Activated T-cell treated with anti-CD3 and anti-CD28 coated beads, Interleukin-2, amount 50 U/mL, for 48 hours (primary cell): ENCODE results near the gene YTHDC2.

Experiments used
- DNase-seq, 2 experiments: peaks; one replicate each; pipeline ENCODE4 v3.0.0-alpha.2; 2020

YTHDC2 gene

GRCh38 chr5:113513384-113514288 lies at the start of gene YTHDC2:
TSS of gene YTHDC2 (plus strand) at chr5:113513694. CDS start at chr5:113513896, 202 bp downstream.
- DNase-seq, result peak; percentile 91 to 94

GRCh38 chr5:113474100-113474728 lies 39.3 kb upstream of the YTHDC2 start:
- DNase-seq, result no peak

- DNase-seq, result no peak
Observed at GRCh38 chr5:113478691-113479090, 34.8 kb upstream of the YTHDC2 start.

DNA sequence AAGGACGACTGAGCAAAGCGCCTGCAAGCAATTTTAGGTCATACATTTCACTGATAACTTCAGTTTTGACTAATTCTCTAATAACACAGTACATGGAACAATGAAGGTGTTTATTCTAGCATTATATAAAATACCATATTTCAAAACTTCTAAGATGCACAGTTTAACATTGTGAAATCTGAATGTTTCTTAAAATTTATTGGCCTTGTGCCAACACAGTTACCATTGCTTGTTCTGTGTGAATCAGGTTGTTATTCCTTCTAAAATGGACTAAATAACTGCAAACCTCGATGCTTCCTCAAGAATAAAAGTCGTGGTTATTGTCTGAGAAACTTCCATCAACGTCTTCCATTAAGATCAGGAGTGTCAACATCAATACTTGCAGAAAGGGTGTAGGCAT lies 33.3 kb upstream of the YTHDC2 start:
- DNase-seq, result no peak

GRCh38 chr5:113487416-113487780 lies 26.1 kb upstream of the YTHDC2 start:
- DNase-seq, result peak in 1 of 2 experiments; percentile 26

GRCh38 chr5:113487781-113488644 lies 25.5 kb upstream of the YTHDC2 start, which contains the start of gene MCC:
TSS of gene MCC (minus strand) at chr5:113488453.
- DNase-seq, result peak; percentile 47 to 57

DNA sequence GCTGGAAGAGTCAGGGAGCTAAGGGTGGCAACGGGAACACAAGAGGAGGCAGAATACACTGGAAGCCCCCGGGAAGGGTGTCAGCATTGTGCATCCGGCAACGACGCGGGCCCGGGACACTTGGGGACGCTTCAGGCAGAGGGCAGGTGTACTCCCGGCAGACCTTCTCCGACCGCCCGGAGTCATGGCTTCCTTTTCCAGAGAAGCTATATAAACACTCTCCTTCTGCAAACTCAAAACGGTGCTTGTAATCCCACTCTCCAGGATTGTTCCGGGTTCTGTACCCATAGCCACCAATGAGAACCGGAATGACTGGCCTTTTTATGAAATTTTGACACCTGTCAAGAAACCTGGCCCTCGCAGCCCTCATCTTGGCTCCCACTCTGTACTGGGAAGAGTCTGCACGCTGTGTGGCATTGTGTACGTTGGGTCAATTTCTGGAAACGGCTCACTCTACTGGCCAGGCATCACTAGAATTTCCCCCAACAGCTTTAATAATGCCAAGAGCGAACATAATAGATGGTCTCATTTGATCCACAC lies 24.8 kb upstream of the YTHDC2 start:
- no peak for DNase-seq

- peak in 1 of 2 experiments; percentile 22 for DNase-seq
Observed at GRCh38 chr5:113489299-113489698, 24.2 kb upstream of the YTHDC2 start.

DNA sequence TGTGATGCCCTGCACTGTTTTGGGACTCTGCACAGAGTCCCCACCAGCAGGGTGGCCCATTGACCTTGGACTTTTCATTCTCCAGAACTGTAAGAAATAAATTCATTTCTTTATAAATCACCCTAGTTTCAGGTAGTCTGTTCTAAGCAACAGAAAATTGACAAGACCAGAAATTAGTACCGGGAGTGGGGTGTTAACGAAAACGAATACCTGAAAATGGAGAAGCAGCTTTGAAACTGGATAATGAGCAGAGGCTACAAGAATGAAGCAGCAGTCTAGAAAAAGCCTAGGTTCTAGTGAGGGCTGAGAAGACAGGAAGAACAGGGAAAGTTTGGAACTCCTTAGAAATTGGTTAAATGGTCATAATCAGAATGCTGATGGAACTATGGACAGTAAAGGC lies 23.2 kb upstream of the YTHDC2 start:
- DNase-seq, result no peak

DNA sequence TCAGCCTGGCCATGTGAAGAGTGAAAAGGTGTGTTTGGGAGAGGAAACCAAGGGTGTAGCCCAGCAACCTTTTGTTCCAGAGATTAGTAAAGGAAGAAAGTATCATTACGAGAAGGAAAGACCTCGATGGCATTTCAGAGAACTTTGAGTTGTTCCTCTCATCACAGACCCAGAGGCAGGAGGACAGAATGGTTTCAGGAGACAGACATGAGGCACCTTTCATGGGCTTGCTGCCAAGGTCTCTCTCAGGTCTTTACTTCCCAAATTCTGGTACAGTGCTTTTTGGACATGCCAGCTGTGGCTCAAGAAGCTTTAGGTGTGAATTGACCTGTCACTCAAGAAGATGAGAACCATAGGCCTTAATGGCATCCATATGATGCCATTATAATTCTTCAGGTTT lies 22.5 kb upstream of the YTHDC2 start:
- DNase-seq, result no peak

- DNase-seq, result no peak
Observed at GRCh38 chr5:113493446-113493845, 20.0 kb upstream of the YTHDC2 start.

GRCh38 chr5:113495422-113495841 lies 18.1 kb upstream of the YTHDC2 start:
- DNase-seq, result no peak

DNA sequence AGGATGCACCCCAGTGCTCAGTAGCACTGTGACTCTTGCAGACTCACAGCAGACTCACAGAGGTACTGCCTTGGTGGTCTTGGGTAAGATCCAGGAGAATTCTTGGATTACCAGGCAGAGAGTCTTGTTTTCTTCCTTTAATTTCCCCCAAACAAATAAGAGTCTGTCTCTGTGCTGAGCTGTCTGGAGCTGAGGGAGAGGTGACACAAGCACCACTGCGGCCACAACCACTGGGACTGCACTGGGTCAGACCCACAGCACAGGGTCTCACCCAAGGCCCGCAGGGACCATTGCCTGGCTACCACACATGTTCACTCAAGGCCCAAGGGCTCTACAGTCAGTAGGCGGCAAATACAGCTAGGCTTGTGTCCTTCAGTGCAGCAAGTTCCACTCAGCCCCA lies 11.4 kb upstream of the YTHDC2 start:
- no peak for DNase-seq

- no peak for DNase-seq
Observed at GRCh38 chr5:113503146-113503545, 10.3 kb upstream of the YTHDC2 start.

DNA sequence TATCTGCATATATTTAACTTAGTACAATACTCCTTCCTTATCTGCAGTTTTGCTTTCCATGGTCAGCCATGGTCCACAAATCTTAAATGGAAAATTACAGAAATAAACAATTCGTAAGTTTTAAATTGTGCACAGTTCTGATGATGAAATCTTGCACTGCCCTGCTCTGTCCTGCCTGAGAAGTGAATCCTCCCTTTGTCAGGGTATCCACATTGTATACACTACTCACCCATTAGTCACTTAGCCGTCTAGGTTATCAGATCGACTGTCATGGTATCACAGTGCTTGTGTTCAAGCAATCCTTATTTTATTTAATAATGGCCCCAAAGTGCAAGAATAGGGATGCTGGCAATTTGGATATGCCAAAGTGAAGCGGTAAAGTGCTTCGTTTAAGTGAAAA lies 8.3 kb upstream of the YTHDC2 start:
- DNase-seq, result no peak

DNA sequence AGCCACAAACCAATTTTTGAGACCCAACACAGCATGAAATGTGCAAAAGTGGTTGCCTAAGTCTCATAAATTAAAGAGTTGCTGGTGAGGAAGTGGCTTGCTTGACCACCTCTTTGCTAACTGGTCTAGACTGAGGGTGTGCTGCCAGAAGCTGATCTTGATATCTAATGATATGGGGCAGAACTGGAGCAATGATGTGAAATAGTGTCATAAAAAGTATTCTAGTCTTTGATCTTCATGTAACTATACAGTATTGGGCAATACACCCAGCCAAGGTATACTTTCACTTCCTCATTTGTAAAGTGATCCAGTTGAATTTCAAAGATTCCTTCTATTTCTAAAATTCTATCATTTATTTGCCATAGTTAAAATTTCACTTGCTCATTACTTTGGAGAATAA lies 5.9 kb upstream of the YTHDC2 start:
- no peak for DNase-seq

GRCh38 chr5:113508756-113509155 lies 4.7 kb upstream of the YTHDC2 start:
- DNase-seq, result no peak

DNA sequence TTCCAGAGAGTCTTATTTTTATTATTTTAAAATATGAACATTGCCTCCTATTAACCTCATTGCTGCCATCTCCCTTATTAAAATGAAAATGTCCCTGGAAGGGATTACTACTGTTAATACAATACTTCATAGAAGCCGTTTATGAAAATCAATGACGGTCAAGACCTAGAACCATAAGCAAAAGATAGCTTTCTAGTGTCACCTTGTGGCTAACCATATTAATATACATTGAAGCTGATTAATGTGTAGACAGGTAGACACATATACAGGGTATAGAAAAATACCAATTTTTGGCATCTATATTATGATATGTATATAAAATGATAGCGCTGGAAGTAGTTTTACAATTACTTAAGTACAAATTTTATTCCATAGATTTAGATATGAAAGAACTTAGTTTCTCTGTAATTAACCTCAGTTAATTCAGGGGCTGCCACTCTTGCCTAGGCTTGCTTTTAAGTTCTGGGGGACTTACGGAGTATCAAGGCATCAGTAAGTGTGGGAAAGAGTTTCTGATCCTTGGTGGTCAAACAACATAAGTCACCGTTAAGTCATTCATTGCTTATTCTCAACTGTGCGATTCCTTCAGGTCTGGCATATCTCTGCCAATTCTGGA lies 2.5 kb upstream of the YTHDC2 start:
- no peak for DNase-seq

DNA sequence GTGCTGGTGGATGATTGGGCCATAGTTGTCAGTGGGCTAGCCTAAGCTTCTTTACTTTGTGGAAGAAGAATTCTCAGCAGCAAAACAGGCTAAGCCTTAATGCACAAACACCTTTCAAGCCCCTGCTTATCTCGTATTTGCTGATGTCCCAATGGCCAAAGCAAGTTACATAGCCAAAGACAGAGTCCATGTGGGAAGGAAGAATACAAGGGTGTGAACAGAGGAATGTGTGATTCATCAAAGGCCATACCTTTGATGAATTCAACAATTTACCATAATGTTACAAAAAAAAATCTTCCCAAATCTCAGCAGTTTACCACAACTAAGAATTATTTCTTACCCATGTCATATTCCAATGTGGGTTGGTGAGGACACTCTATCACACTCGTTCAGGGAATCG lies 1.2 kb upstream of the YTHDC2 start:
- DNase-seq, result no peak

GRCh38 chr5:113514289-113514635 lies 768 bp downstream of the YTHDC2 start:
- no peak for DNase-seq

- DNase-seq, result no peak
Observed at GRCh38 chr5:113518884-113519283, 5.4 kb downstream of the YTHDC2 start.

DNA sequence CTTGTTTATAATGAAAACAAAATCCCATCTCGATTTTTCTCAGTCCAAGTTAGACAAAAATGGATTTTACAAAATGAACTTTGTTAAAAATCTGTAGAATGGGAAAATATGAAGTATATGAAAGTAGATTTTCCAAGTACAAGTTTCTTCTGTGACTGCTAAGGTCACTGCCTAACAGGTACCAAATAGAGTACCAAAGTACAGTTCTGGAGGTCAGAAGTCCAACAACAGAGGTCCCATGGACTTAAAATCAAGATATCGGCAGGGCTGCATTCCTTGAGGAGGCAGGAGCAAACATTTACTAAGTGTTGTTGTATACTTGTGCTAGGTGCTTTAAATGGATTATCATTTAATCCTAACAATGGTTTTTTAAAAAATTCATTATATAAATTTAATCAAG lies 5.9 kb downstream of the YTHDC2 start:
- DNase-seq, result no peak

DNA sequence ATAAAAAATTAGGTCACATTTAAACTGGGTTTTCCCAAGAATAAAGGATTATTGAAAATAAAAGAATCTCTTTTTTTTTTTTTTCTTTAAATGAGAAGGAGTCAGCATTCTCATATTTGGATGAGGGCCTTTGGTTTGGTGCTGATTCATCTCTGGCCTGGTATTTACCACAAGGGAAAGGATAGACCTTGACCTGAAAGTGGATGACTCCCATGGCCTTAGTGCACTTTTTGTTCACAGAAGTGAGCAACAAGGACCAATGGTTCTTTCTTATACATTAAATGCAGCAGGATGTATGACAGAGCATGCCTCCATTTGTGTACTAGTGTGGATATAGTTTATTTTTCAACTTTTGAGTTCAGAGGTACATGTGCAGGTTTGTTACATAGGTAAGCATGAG lies 6.9 kb downstream of the YTHDC2 start:
- DNase-seq, result no peak
